BE2C (cell line): ENCODE measurements around the gene HSF5.

Source experiments
- DNase-seq: peaks from one replicate; pipeline ENCODE4 v3.0.0-alpha.2; 2020
- H3K27me3 ChIP-seq: fragments of 250-450 bp; sonication (Bioruptor Pico); 2 replicates; pipeline ENCODE4 v1.5.1; 2020; ENCODE audit warnings: mild to moderate bottlenecking
- H3K36me3 ChIP-seq: fragments of 250-450 bp; sonication (Bioruptor Pico); 2 replicates; pipeline ENCODE4 v1.5.1; 2020; ENCODE audit warnings: mild to moderate bottlenecking
- H3K4me1 ChIP-seq: fragments of 250-450 bp; sonication (Bioruptor Pico); 2 replicates; pipeline ENCODE4 v1.5.1; 2020
- H3K4me3 ChIP-seq: 2 replicates; pipeline ENCODE4 v1.5.1; 2011; ENCODE audit warnings: low read depth, low read length
- H3K9me3 ChIP-seq: fragments of 250-450 bp; sonication (Bioruptor Pico); 2 replicates; pipeline ENCODE4 v1.5.1; 2020
- TF ChIP-seq, protein P1 (sequence below): IDR thresholded peaks from 2 replicates; pipeline ENCODE4 v1.5.1; 2012; ENCODE audit warnings: mild to moderate bottlenecking, low read depth, low read length

HSF5 gene

DNA sequence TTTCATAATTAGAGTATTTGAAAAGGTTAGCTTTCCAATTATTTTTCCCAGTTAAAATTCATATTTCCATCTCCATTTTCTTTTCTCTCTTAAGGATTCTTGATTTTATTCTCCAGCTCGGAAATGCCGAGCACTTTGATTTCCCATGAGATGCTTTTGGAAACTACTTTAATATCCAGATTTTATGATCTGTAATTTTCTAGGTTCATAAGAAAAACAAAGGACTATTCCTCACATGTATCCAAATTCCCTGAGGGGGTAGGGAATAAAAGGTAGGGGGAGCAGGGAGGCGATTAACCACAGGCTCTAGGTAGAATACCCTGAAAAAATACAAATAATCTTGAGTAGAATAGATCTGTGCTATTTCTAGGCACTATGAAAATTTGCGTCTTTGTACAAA lies 71.8 kb downstream of the HSF5 start:
- no peaks in the 10 kb centered on the region for H3K36me3 ChIP-seq
- no peak for DNase-seq
- no peaks in the 10 kb centered on the region for H3K9me3 ChIP-seq
- no peak overlapping the region for H3K4me3 ChIP-seq
- TF ChIP-seq, protein P1, sequence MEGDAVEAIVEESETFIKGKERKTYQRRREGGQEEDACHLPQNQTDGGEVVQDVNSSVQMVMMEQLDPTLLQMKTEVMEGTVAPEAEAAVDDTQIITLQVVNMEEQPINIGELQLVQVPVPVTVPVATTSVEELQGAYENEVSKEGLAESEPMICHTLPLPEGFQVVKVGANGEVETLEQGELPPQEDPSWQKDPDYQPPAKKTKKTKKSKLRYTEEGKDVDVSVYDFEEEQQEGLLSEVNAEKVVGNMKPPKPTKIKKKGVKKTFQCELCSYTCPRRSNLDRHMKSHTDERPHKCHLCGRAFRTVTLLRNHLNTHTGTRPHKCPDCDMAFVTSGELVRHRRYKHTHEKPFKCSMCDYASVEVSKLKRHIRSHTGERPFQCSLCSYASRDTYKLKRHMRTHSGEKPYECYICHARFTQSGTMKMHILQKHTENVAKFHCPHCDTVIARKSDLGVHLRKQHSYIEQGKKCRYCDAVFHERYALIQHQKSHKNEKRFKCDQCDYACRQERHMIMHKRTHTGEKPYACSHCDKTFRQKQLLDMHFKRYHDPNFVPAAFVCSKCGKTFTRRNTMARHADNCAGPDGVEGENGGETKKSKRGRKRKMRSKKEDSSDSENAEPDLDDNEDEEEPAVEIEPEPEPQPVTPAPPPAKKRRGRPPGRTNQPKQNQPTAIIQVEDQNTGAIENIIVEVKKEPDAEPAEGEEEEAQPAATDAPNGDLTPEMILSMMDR = no peak
- H3K27me3 ChIP-seq = peaks cover 92% of the 10 kb centered on the region
- no peaks in the 10 kb centered on the region for H3K4me1 ChIP-seq

DNA sequence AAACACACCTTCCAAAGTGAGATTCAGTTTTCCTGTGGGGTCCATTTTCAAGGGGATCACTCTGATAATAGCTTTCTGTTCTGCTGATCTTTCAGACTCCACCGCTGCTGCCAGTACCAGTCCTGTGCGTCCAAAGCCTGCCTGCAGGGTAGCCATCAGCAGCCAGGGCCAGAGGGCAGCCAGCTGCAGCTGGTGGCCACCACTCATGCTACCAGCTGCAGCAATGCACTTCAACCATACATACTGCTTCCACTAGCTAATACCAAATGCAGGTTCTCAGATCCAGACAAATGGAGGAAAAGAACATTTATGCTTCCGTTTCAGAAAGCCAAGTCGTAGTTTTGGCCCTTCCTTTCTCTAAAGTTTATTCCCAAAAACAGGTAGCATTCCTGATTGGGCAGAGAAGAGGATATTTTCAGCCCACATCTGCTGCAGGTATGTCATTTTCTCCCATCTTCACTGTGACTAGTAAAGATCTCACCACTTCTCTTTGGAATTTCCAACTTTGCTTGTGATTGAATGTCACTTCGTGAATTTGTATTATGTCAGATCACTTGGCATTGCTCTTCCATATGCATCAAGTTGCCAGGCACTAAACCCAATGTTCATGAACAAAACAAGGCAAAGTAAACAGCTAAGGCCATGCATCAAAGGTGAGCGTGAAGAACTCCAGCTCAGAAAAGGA lies 72.7 kb downstream of the HSF5 start:
- no peaks in the 10 kb centered on the region for H3K4me1 ChIP-seq
- no peaks in the 10 kb centered on the region for H3K36me3 ChIP-seq
- H3K27me3 ChIP-seq = peaks cover 92% of the 10 kb centered on the region
- TF ChIP-seq, protein P1 = no peak
- H3K9me3 ChIP-seq = no peaks in the 10 kb centered on the region
- no peak overlapping the region for H3K4me3 ChIP-seq
- DNase-seq = peak; percentile 16

DNA sequence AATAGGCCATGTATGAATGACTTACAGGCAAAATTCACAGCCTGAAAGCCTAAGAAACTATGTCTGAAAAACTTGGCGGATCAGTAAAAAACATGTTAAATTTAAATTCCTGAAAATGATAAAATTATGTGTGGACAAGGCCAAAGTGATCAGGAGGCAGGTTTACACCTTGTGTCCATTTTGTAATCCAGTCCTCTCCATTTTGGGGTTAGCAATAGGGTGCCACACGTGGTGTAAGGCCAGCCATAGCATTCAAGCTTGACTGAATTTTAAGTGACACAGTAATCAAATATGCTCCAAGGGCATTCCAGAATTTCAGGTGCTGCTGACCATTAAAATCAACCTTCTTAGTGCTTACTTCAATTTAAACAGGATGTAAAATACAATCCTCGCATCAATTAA lies 73.6 kb downstream of the HSF5 start:
- Histone ChIP-seq H3K9me3 (no peaks in the 10 kb centered on the region), H3K4me1 (no peaks in the 10 kb centered on the region), H3K4me3 (no peak overlapping the region), H3K27me3 (peaks cover 92% of the 10 kb centered on the region), H3K36me3 (no peaks in the 10 kb centered on the region)
- DNase-seq = no peak
- TF ChIP-seq, protein P1 = no peak

DNA sequence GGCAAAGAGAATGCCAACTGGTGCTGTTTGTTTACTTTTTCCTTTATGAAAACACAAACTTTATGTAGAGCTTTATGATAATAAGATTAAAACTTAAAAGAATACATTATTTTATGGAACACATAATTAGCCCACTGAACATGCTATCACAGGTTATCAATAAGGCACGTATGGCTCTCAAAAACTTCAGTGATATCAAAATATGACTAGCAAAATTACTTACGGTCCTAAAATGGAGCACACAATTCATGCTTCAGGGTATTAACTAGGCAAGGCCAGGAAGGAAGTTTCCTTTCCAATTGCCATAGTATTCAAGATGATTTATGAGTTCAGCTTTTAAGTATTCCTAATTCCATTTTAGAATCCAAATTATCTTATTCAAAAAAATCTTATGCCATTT lies 74.5 kb downstream of the HSF5 start:
- TF ChIP-seq, protein P1 = no peak
- H3K36me3 ChIP-seq = no peaks in the 10 kb centered on the region
- no peak for DNase-seq
- H3K27me3 ChIP-seq = peaks cover 92% of the 10 kb centered on the region
- no peaks in the 10 kb centered on the region for H3K4me1 ChIP-seq
- no peak overlapping the region for H3K4me3 ChIP-seq
- H3K9me3 ChIP-seq = no peaks in the 10 kb centered on the region

DNA sequence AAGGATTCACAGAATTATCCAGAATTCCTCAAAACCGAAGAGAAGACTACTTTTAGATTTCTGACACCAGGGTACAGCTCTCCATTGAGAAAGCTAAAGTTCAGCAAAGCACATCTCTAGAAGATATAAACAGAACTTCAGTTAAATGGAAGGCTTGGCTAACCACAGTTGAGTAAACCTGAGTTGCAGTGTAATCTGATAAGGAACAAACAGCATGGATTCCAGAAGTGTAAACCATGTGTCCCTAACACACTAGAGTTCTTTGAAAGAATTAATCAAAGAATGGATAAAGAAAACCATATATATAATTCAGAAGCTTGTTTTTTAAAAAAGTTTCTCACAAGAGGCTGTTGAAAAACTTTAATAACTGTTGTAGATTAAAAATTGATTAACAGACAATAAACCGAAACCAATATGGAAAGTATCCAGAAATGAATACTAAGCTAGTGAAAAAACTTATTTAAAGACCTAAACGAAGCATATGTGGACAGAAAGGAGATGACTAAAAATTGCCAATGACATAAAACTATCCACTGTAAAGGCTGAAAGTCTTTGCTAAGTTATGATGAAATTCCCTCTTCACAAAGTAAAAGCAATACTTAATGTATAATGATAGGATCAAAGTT lies 75.1 kb downstream of the HSF5 start:
- Histone ChIP-seq H3K4me3 (no peak overlapping the region), H3K4me1 (no peaks in the 10 kb centered on the region), H3K36me3 (no peaks in the 10 kb centered on the region), H3K27me3 (peaks cover 93% of the 10 kb centered on the region), H3K9me3 (no peaks in the 10 kb centered on the region)
- DNase-seq = no peak
- TF ChIP-seq, protein P1 = no peak

DNA sequence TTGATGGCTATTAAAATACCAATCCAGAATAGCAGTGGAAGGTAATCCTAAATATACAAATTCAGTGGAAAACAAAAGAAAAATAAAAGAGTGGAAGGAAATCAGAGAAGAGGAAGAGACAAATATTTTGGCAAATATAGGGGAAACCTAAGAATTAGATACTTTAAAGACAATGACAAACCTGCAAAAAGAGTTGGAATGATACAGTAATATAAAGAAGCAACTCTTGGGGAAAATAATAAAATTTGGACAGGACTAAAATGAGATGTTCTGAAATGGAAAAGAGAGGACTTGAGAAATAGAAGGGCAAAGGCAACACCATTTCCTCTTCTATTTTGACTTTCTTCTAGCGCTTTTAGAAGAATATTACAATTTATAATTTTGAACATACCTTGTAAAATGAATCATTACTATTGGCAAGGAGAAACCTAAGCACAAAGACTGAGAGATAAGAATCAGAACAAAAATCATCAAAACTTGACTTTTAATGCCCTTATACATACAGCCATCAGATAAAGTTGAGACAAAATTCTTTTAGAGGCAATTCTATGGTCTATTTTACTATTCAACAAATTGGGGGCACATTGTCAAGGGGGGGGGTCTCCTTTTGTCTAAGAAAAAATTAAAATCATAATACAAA lies 76.0 kb downstream of the HSF5 start:
- DNase-seq = no peak
- H3K9me3 ChIP-seq = no peaks in the 10 kb centered on the region
- H3K4me3 ChIP-seq = no peak overlapping the region
- peaks cover 96% of the 10 kb centered on the region for H3K27me3 ChIP-seq
- TF ChIP-seq, protein P1 = no peak
- H3K36me3 ChIP-seq = no peaks in the 10 kb centered on the region
- H3K4me1 ChIP-seq = no peaks in the 10 kb centered on the region
